LNCaP clone FGC (cell line): ENCODE data around the gene MCRIP1.
"Not testable (repeated sequence)": the region's sequence is repeated elsewhere in the genome, so short reads cannot be mapped to it uniquely, and the experiment has no call there.

Source experiments
- DNase-seq: peaks from one replicate; pipeline ENCODE4 v3.0.0-alpha.2; 2011; ENCODE audit warnings: low read depth
- H3K4me3 ChIP-seq: 2 replicates; pipeline ENCODE4 v1.5.1; 2011; ENCODE audit warnings: mild to moderate bottlenecking, low read depth, low read length, control low read depth
- CTCF ChIP-seq: IDR thresholded peaks from 2 replicates; pipeline ENCODE4 v1.5.1; 2012; ENCODE audit warnings: mild to moderate bottlenecking; ENCODE audit not compliant: control insufficient read depth, insufficient read depth; ENCODE audit errors: extremely low read depth

Gene MCRIP1

GRCh38 chr17:81843713-81844326 is 10.7 kb upstream of the MCRIP1 start:
- no peak overlapping the region for H3K4me3 ChIP-seq
- no peak for TF ChIP-seq CTCF
- DNase-seq = no peak

- H3K4me3 ChIP-seq = no peak overlapping the region
- TF ChIP-seq CTCF = no peak
- no peak for DNase-seq
These were observed 9.8 kb upstream of the MCRIP1 start for GRCh38 chr17:81842725-81843504.

- DNase-seq = no peak
- H3K4me3 ChIP-seq = no peak overlapping the region
- no peak for TF ChIP-seq CTCF
These were observed 9.3 kb upstream of the MCRIP1 start for GRCh38 chr17:81842378-81842724.

- no peak for TF ChIP-seq CTCF
- H3K4me3 ChIP-seq = no peak overlapping the region
- no peak for DNase-seq
These were observed 8.8 kb upstream of the MCRIP1 start for GRCh38 chr17:81841866-81842265.

GRCh38 chr17:81840826-81841778 is 8.0 kb upstream of the MCRIP1 start:
- no peak for DNase-seq
- TF ChIP-seq CTCF = no peak
- H3K4me3 ChIP-seq = no peak overlapping the region

- not testable (repeated sequence) for DNase-seq, H3K4me3 ChIP-seq
These were observed 7.0 kb upstream of the MCRIP1 start for GRCh38 chr17:81840059-81840458.

GRCh38 chr17:81839301-81839700 is 6.2 kb upstream of the MCRIP1 start:
- H3K4me3 ChIP-seq = no peak overlapping the region
- TF ChIP-seq CTCF = no peak

More at GRCh38 chr17:81839301-81839700, 6.2 kb upstream of the MCRIP1 start:
- DNase-seq = no peak
